Astrocyte of the cerebellum (primary cell): Measurements from ENCODE around the gene CNDP2.

ENCODE experiments used
- DNase-seq: peaks from one replicate; pipeline ENCODE4 v3.0.0-alpha.2; 2011; ENCODE audit warnings: low read depth
- H3K4me3 ChIP-seq: 2 replicates; pipeline ENCODE4 v1.5.1; 2011; ENCODE audit warnings: mild to moderate bottlenecking, low read depth, low read length, moderate library complexity
- CTCF ChIP-seq: IDR thresholded peaks from 2 replicates; pipeline ENCODE4 v1.5.1; 2012; ENCODE audit warnings: low read length, low read depth, moderate library complexity, mild to moderate bottlenecking; ENCODE audit errors: missing control alignments
- in situ Hi-C: cut with HindIII; loops from 2 replicates; pipeline ENCODE4 v1.10.0; 2017; ENCODE audit warnings: low sequenced_read_pairs

Gene CNDP2

GRCh38 chr18:74478316-74478715 is 17.8 kb upstream of the CNDP2 start:
- DNase-seq = no peak
- H3K4me3 ChIP-seq = no peak overlapping the region
- in situ Hi-C loops = no loop called here
- no peak for TF ChIP-seq CTCF

GRCh38 chr18:74478880-74479279 is 17.3 kb upstream of the CNDP2 start:
- no peak for TF ChIP-seq CTCF
- no peak overlapping the region for H3K4me3 ChIP-seq
- in situ Hi-C loops = no loop called here
- no peak for DNase-seq

DNA sequence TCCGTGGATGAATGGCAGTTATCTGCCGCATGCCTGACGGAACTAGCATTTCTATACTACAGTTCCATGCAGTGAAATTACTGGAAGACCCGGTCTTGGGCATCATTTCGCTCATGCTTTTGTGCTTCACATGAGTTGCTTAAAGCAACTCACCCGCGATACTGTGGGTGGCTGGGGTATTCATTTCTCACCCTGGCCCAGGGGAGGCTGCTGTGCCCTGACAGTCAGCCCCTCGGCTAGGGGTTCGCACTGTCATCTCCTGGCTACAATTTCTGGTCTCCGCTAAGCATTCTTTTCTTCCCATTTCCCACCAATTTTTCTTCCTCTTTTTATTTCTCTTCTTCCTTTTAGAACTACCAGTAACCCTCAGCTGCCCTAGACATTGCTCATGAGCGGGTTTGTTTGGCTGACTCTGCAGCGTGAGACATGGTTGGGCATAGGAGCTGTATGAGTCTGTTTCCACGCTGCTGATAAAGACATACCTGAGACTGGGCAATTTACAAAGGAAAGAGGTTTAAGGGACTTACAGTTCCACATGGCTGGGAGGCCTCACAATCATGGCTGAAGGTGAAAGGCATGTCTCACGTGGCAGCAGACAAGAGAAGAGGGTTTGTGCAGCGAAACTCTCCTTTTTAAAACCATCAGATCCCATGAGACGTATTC is 16.5 kb upstream of the CNDP2 start:
- in situ Hi-C loops = no loop called here
- TF ChIP-seq CTCF = no peak
- H3K4me3 ChIP-seq = no peak overlapping the region
- no peak for DNase-seq

DNA sequence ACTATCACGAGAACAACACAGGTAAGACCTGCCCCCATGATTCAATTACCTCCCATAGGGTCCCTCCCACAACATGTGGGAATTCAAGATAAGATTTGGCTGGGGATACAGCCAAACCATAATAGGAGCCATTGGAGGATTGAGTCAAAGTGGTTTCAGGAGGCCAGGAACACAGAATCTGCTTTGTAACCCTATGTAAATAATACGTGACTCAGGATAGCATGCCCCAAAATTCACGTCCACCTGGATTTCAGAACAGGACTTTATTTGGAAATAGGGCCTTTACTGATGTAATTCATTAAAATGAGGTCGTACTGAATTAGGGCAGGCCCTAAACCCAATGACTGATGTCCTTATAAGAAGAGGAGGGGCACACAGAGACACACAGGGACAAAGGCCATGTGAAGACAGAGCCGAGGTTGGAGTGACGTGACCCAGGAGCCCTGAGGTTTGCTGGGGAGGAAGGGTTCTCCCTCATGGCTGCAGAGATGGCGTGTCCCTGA is 16.0 kb upstream of the CNDP2 start:
- DNase-seq = no peak
- TF ChIP-seq CTCF = no peak
- in situ Hi-C loops = no loop called here
- H3K4me3 ChIP-seq = no peak overlapping the region

DNA sequence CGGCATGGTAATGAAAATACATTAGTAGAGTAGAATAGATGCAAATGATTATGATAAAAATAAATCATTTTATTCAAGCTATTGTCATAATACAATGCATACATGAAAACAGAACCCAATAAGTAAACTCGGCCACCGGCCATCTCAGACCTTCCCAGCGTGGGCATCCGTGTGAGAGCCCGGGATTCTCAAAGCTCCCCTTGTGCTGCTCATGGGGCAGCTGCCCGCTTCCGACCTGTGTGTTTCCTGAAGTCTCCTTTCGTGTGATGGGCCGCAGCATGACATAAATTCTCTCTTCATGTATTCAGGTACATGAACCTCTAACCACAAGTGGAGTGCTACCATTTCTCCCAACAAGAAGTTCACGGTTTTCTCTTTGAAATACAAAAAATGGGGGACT is 13.5 kb upstream of the CNDP2 start:
- in situ Hi-C loops = no loop called here
- no peak overlapping the region for H3K4me3 ChIP-seq
- no peak for TF ChIP-seq CTCF
- DNase-seq = no peak

- in situ Hi-C loops = no loop called here
- no peak overlapping the region for H3K4me3 ChIP-seq
- TF ChIP-seq CTCF = no peak
- no peak for DNase-seq
These were observed 9.9 kb upstream of the CNDP2 start for GRCh38 chr18:74486119-74486849.
